ENCODE results near the gene AFAP1L1. TPM values are rescaled to one million over a fixed set of nuclear protein-coding genes. Genes with fewer than 3 reads are reported as not detected.

The AFAP1L1 gene
- total RNA-seq, 1 donor = under 0.01 TPM

DNA sequence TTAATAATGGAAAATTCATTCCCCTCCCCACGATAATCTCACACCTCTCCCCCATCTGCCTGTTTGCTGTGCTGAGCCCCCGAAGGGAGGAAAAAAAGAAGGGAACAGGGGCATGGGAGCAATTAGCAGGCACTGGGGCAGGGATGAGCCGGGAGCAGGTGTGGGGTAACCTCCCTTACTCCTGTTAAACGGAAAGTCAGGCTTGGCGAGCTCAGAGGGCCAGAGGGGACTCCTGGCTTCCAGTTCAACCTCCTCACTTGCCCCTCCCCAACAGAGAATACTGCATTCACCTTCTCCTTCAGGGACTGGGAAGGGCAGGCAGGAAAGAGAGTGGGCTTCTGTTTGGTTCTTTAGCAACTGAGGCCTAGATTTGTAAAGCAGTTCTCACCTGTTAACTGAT is 1.6 kb downstream of the AFAP1L1 start:
- Histone ChIP-seq H3K4me3 (ENCODE audit: low read length) (no peak overlapping the region), H3K4me1 (ENCODE audit: insufficient read depth, low read length) (peaks cover 12% of the 10 kb centered on the region), H3K9me3 (ENCODE audit: low read depth, low read length) (peaks cover 4% of the 10 kb centered on the region), H3K27me3 (ENCODE audit: insufficient read depth, low read length) (peaks cover 34% of the 10 kb centered on the region)

- Histone ChIP-seq H3K9me3 (ENCODE audit: low read depth, low read length) (no peaks in the 10 kb centered on the region), H3K4me1 (ENCODE audit: insufficient read depth, low read length) (peaks cover 12% of the 10 kb centered on the region), H3K27me3 (ENCODE audit: insufficient read depth, low read length) (peaks cover 34% of the 10 kb centered on the region), H3K4me3 (ENCODE audit: low read length) (no peak overlapping the region)
Measured at GRCh38 chr5:149273950-149274349, 2.3 kb downstream of the AFAP1L1 start.

DNA sequence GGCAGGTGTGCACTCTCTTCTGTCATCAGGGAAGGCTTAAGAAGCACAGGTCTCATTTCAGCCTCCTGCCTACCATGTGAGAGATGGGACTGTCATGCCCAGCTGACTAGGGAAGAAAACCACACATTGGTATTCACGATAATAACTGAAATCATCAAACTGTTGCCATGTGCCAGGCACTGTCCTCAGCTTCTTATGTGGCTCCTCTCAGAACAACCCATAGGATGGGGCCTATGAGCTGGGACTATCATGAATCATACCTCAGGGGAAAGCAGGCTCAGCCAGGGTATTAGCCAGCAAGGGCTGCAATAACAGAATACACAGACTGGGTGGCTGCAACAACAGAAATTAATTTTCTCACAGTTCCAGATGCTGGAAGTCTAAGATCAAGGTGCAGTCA is 3.3 kb downstream of the AFAP1L1 start:
- H3K27me3 ChIP-seq (ENCODE audit: insufficient read depth, low read length) = peaks cover 32% of the 10 kb centered on the region
- H3K4me3 ChIP-seq (ENCODE audit: low read length) = no peak overlapping the region
- no peaks in the 10 kb centered on the region for H3K9me3 ChIP-seq (ENCODE audit: low read depth, low read length)
- peaks cover 12% of the 10 kb centered on the region for H3K4me1 ChIP-seq (ENCODE audit: insufficient read depth, low read length)

GRCh38 chr5:149277801-149278200 is 6.1 kb downstream of the AFAP1L1 start:
- Histone ChIP-seq H3K4me3 (ENCODE audit: low read length) (no peak overlapping the region), H3K9me3 (ENCODE audit: low read depth, low read length) (no peaks in the 10 kb centered on the region), H3K4me1 (ENCODE audit: insufficient read depth, low read length) (no peaks in the 10 kb centered on the region), H3K27me3 (ENCODE audit: insufficient read depth, low read length) (peaks cover 9% of the 10 kb centered on the region)

GRCh38 chr5:149278451-149279210 is 7.0 kb downstream of the AFAP1L1 start:
- H3K4me1 ChIP-seq (ENCODE audit: insufficient read depth, low read length) = no peaks in the 10 kb centered on the region
- H3K27me3 ChIP-seq (ENCODE audit: insufficient read depth, low read length) = peaks cover 2% of the 10 kb centered on the region
- no peak overlapping the region for H3K4me3 ChIP-seq (ENCODE audit: low read length)
- no peaks in the 10 kb centered on the region for H3K9me3 ChIP-seq (ENCODE audit: low read depth, low read length)

DNA sequence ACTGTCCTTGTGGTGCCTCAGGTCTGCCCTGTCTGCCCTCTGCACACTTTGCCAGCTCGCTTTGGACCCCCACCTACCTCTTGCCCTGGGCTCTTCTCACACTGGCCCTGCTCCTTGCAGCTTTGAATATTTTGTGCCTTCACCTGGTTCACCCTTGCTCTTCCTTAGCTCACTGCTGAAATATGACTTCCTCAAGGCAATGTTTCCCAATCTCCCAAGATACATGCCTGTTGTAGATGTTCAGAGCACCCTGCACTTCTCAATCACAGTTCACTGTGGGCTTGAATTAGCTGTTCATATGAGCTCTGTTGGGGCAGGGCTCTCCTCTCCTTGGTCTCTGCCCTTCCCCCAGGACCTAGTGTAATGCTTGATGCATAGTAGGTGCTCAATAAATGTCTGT is 8.0 kb downstream of the AFAP1L1 start:
- no peaks in the 10 kb centered on the region for H3K27me3 ChIP-seq (ENCODE audit: insufficient read depth, low read length)
- H3K4me1 ChIP-seq (ENCODE audit: insufficient read depth, low read length) = no peaks in the 10 kb centered on the region
- no peaks in the 10 kb centered on the region for H3K9me3 ChIP-seq (ENCODE audit: low read depth, low read length)
- no peak overlapping the region for H3K4me3 ChIP-seq (ENCODE audit: low read length)

DNA sequence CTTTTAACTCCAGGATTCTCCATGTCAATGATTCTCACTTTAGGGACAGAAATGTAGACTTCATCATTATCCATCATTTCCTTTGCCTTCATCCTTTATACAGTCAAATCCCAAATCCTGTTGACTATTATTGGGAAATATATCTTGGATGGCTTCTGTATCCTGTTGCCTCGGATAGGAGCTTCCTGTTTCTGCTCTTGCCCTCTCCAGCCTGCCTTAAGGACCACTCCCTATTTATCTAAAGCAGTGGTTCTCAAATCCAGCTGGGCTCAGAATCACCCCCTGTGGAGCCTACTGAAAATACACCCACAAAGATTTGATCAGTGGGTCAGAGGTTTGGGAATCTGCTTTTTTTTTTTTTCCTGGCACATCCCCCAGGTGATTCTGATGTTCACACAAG is 8.5 kb downstream of the AFAP1L1 start:
- no peaks in the 10 kb centered on the region for H3K9me3 ChIP-seq (ENCODE audit: low read depth, low read length)
- H3K4me3 ChIP-seq (ENCODE audit: low read length) = no peak overlapping the region

GRCh38 chr5:149280802-149281201 is 9.1 kb downstream of the AFAP1L1 start:
- H3K4me1 ChIP-seq (ENCODE audit: insufficient read depth, low read length) = no peaks in the 10 kb centered on the region
- no peak overlapping the region for H3K4me3 ChIP-seq (ENCODE audit: low read length)
- H3K27me3 ChIP-seq (ENCODE audit: insufficient read depth, low read length) = no peaks in the 10 kb centered on the region
- no peaks in the 10 kb centered on the region for H3K9me3 ChIP-seq (ENCODE audit: low read depth, low read length)

More for the DNA sequence above, 8.5 kb downstream of the AFAP1L1 start:
- no peaks in the 10 kb centered on the region for H3K27me3 ChIP-seq (ENCODE audit: insufficient read depth, low read length)
- H3K4me1 ChIP-seq (ENCODE audit: insufficient read depth, low read length) = no peaks in the 10 kb centered on the region

DNA sequence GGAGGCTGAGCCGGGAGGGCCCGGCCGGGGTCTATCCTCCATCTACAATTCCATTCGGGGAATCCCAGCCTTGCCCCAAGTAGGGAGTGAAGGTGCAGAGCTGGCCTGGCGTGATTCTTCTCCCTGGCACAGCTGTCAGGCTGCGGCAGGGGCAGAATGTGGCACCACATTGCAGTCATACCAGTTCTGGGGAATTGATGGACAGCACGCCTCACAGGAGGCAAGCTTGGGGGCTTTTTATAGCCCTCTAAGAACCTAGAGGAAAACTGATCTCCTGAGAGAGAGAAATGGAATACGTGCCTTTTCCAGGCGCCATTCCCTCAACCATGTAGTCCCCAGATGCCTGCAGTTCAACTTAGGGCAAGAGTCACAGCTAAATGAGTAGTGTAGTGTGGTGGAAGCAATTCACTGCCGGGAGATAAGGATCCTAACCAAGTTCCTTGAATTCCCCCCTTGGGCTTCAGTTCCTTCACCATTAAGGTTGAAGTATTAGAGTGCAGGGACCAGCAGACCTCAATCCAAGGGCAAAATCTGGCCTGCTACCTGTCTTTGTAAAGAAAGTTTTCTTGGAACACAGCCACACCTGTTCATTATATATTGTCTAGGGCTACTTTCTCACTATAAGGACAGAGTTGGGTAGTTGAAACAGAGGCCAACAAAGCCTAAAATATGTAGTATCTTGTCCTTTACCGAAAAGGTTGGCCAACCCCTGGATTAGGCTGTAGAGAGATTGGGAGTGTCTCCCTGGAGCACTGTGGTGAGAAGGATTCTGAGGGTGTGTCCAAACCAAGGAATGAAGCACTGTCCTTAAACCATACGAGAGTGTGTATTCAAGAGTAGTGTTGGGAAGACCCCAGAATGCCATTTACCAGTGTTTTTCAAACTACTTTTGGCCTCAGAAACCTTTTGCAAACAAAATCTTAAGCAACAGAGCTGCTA is 10.6 kb downstream of the AFAP1L1 start:
- Histone ChIP-seq H3K27me3 (ENCODE audit: insufficient read depth, low read length) (no peaks in the 10 kb centered on the region), H3K9me3 (ENCODE audit: low read depth, low read length) (no peaks in the 10 kb centered on the region), H3K4me1 (ENCODE audit: insufficient read depth, low read length) (no peaks in the 10 kb centered on the region), H3K4me3 (ENCODE audit: low read length) (no peak overlapping the region)

- Histone ChIP-seq H3K27me3 (ENCODE audit: insufficient read depth, low read length) (no peaks in the 10 kb centered on the region), H3K4me1 (ENCODE audit: insufficient read depth, low read length) (no peaks in the 10 kb centered on the region), H3K9me3 (ENCODE audit: low read depth, low read length) (no peaks in the 10 kb centered on the region), H3K4me3 (ENCODE audit: low read length) (no peak overlapping the region)
Measured at GRCh38 chr5:149282966-149283332, 11.3 kb downstream of the AFAP1L1 start.

GRCh38 chr5:149283626-149284480 is 12.2 kb downstream of the AFAP1L1 start:
- H3K4me1 ChIP-seq (ENCODE audit: insufficient read depth, low read length) = no peaks in the 10 kb centered on the region
- H3K4me3 ChIP-seq (ENCODE audit: low read length) = no peak overlapping the region
- H3K9me3 ChIP-seq (ENCODE audit: low read depth, low read length) = no peaks in the 10 kb centered on the region
- H3K27me3 ChIP-seq (ENCODE audit: insufficient read depth, low read length) = no peaks in the 10 kb centered on the region

GRCh38 chr5:149284501-149284900 is 12.8 kb downstream of the AFAP1L1 start:
- H3K4me1 ChIP-seq (ENCODE audit: insufficient read depth, low read length) = no peaks in the 10 kb centered on the region
- H3K9me3 ChIP-seq (ENCODE audit: low read depth, low read length) = no peaks in the 10 kb centered on the region
- no peaks in the 10 kb centered on the region for H3K27me3 ChIP-seq (ENCODE audit: insufficient read depth, low read length)
- H3K4me3 ChIP-seq (ENCODE audit: low read length) = no peak overlapping the region

- H3K27me3 ChIP-seq (ENCODE audit: insufficient read depth, low read length) = no peaks in the 10 kb centered on the region
- no peak overlapping the region for H3K4me3 ChIP-seq (ENCODE audit: low read length)
- H3K4me1 ChIP-seq (ENCODE audit: insufficient read depth, low read length) = no peaks in the 10 kb centered on the region
- H3K9me3 ChIP-seq (ENCODE audit: low read depth, low read length) = no peaks in the 10 kb centered on the region
Measured at GRCh38 chr5:149285153-149285552, 13.5 kb downstream of the AFAP1L1 start.

DNA sequence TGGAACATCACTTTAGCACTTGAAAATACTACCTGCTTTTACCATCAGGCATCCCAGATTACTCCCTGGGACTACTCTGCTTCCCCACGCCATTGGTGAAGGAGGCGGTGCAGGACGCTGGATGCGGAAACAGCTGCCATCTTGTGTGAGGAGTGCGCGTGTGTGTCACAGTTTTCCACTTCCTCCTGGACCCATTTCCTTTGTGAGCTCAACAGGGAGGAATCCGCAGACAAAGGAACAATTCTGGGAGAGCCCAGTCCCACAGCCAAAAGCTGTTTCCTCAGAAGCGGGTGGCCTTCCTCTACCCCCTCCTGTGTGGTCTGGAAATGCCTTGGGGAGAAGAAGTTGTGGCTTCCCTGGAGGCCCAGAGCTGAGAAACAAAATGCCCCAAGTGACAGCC is 16.8 kb downstream of the AFAP1L1 start:
- Histone ChIP-seq H3K9me3 (ENCODE audit: low read depth, low read length) (no peaks in the 10 kb centered on the region), H3K27me3 (ENCODE audit: insufficient read depth, low read length) (no peaks in the 10 kb centered on the region), H3K4me3 (ENCODE audit: low read length) (no peak overlapping the region), H3K4me1 (ENCODE audit: insufficient read depth, low read length) (no peaks in the 10 kb centered on the region)

DNA sequence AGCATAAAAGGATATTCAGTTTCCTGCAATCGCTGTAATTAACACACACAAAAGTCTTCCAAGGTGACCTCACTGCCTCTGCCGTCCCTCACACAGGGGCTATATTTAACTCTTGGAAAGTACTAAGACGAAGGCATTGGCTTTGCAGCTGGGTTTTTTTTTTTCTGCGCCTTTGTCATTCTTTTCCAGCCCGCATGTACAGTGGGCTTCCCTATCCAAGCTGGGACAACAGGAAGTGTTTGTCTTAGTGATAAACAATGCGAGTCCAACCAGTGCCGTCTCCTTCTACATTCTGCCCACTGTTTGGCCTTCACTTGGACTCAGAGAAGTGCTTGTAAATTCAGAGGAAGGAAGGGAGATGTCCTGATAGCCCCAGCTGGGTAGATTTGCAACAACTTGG is 17.6 kb downstream of the AFAP1L1 start:
- Histone ChIP-seq H3K4me1 (ENCODE audit: insufficient read depth, low read length) (no peaks in the 10 kb centered on the region), H3K9me3 (ENCODE audit: low read depth, low read length) (no peaks in the 10 kb centered on the region), H3K4me3 (ENCODE audit: low read length) (no peak overlapping the region), H3K27me3 (ENCODE audit: insufficient read depth, low read length) (no peaks in the 10 kb centered on the region)

All from mononuclear cell (primary cell).